ENCODE results near the gene GRAP2. TPM values are rescaled to one million over a fixed set of nuclear protein-coding genes. Genes with fewer than 3 reads are reported as not detected.

GRAP2 gene
- total RNA-seq, 1 donor from 2014 or later = 10.1 TPM

- Histone ChIP-seq H3K36me3 (no peaks in the 10 kb centered on the region), H3K4me3 (no peak overlapping the region), H3K27ac (no peak overlapping the region), H3K9me3 (no peaks in the 10 kb centered on the region), H3K27me3 (peaks cover 30% of the 10 kb centered on the region), H3K4me1 (peaks cover 9% of the 10 kb centered on the region)
- TF ChIP-seq, protein P1, sequence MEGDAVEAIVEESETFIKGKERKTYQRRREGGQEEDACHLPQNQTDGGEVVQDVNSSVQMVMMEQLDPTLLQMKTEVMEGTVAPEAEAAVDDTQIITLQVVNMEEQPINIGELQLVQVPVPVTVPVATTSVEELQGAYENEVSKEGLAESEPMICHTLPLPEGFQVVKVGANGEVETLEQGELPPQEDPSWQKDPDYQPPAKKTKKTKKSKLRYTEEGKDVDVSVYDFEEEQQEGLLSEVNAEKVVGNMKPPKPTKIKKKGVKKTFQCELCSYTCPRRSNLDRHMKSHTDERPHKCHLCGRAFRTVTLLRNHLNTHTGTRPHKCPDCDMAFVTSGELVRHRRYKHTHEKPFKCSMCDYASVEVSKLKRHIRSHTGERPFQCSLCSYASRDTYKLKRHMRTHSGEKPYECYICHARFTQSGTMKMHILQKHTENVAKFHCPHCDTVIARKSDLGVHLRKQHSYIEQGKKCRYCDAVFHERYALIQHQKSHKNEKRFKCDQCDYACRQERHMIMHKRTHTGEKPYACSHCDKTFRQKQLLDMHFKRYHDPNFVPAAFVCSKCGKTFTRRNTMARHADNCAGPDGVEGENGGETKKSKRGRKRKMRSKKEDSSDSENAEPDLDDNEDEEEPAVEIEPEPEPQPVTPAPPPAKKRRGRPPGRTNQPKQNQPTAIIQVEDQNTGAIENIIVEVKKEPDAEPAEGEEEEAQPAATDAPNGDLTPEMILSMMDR (IDR thresholded peaks at IDR 0.05) = no peak
- intact Hi-C loops (cut with DNase I) = loop anchor here (10.0 kb wide), 1 partner anchor 58 kb away; no protein-coding TSS in a partner anchor
- ATAC-seq = peak; percentile 60
- no peak for DNase-seq
These were observed 56.2 kb downstream of the GRAP2 start for GRCh38 chr22:39956932-39957664.

GRCh38 chr22:39958009-39958711 is 57.3 kb downstream of the GRAP2 start:
- ATAC-seq = no peak
- no peak for DNase-seq
- TF ChIP-seq, protein P1 (IDR thresholded peaks at IDR 0.05) = no peak
- intact Hi-C loops (cut with DNase I) = loop anchor here (10.0 kb wide), 1 partner anchor 57 kb away; no protein-coding TSS in a partner anchor
- H3K4me3 ChIP-seq = no peak overlapping the region
- H3K4me1 ChIP-seq = peaks cover 9% of the 10 kb centered on the region
- no peaks in the 10 kb centered on the region for H3K36me3 ChIP-seq
- H3K27ac ChIP-seq = no peak overlapping the region
- peaks cover 27% of the 10 kb centered on the region for H3K27me3 ChIP-seq
- no peaks in the 10 kb centered on the region for H3K9me3 ChIP-seq

- Histone ChIP-seq H3K4me1 (peaks cover 5% of the 10 kb centered on the region), H3K27ac (no peak overlapping the region), H3K4me3 (no peak overlapping the region), H3K27me3 (peaks cover 27% of the 10 kb centered on the region), H3K9me3 (no peaks in the 10 kb centered on the region), H3K36me3 (no peaks in the 10 kb centered on the region)
- intact Hi-C loops (cut with DNase I) = loop anchor here (10.0 kb wide), 1 partner anchor 56 kb away; no protein-coding TSS in a partner anchor
- ATAC-seq (peak; percentile 4), DNase-seq (no peak)
- TF ChIP-seq, protein P1 (IDR thresholded peaks at IDR 0.05) = no peak
These were observed 58.2 kb downstream of the GRAP2 start for GRCh38 chr22:39958949-39959639.

GRCh38 chr22:39959640-39960447 is 59.0 kb downstream of the GRAP2 start, which contains the start of gene TMA7B:
TMA7B (plus strand) TSS chr22:39960397; CDS start chr22:39964375, 3,978 bp downstream.
- Histone ChIP-seq H3K9me3 (no peaks in the 10 kb centered on the region), H3K27me3 (peaks cover 23% of the 10 kb centered on the region), H3K36me3 (no peaks in the 10 kb centered on the region), H3K4me3 (no peak within 1 kb of the TSS), H3K27ac (no peak within 1 kb of the TSS), H3K4me1 (peaks cover 2% of the 10 kb centered on the region)
- ATAC-seq = peak; percentile 52
- intact Hi-C loops (cut with DNase I) = loop anchor here (10.0 kb wide), 1 partner anchor 55 kb away; no protein-coding TSS in a partner anchor
- TF ChIP-seq, protein P1 (IDR thresholded peaks at IDR 0.05) = peak; percentile 24
- no peak for DNase-seq

All from upper lobe of right lung (tissue), 1 donor.